ENCODE measurements around the gene SRGAP1. TPM values are rescaled to one million over a fixed set of nuclear protein-coding genes. Genes with fewer than 3 reads are reported as not detected.

Gene SRGAP1
- polyA plus RNA-seq, 1 donor from 2014 or later: 4.8 TPM

GRCh38 chr12:63937378-63938316 is 93.1 kb downstream of the SRGAP1 start:
- no peak for TF ChIP-seq RAD21 (conservative IDR thresholded peaks at IDR 0.05)
- no peak for TF ChIP-seq TAF1 (IDR thresholded peaks at IDR 0.05; ENCODE audit: low read depth)
- TF ChIP-seq POLR2AphosphoS5 (IDR thresholded peaks at IDR 0.05): no peak
- TF ChIP-seq, protein P1, sequence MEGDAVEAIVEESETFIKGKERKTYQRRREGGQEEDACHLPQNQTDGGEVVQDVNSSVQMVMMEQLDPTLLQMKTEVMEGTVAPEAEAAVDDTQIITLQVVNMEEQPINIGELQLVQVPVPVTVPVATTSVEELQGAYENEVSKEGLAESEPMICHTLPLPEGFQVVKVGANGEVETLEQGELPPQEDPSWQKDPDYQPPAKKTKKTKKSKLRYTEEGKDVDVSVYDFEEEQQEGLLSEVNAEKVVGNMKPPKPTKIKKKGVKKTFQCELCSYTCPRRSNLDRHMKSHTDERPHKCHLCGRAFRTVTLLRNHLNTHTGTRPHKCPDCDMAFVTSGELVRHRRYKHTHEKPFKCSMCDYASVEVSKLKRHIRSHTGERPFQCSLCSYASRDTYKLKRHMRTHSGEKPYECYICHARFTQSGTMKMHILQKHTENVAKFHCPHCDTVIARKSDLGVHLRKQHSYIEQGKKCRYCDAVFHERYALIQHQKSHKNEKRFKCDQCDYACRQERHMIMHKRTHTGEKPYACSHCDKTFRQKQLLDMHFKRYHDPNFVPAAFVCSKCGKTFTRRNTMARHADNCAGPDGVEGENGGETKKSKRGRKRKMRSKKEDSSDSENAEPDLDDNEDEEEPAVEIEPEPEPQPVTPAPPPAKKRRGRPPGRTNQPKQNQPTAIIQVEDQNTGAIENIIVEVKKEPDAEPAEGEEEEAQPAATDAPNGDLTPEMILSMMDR (IDR thresholded peaks at IDR 0.05; ENCODE audit: poor library complexity, severe bottlenecking): no peak
- TF ChIP-seq EZH2 (IDR thresholded peaks at IDR 0.05; ENCODE audit: borderline replicate concordance, insufficient read depth, low read length, poor library complexity, severe bottlenecking): no peak
- no peak for TF ChIP-seq REST (IDR thresholded peaks at IDR 0.05; ENCODE audit: borderline replicate concordance)
- TF ChIP-seq EP300 (conservative IDR thresholded peaks at IDR 0.05; ENCODE audit: poor library complexity, severe bottlenecking): no peak
- TF ChIP-seq SMC3 (conservative IDR thresholded peaks at IDR 0.05; ENCODE audit: poor library complexity): no peak
- no peak for TF ChIP-seq MXI1 (conservative IDR thresholded peaks at IDR 0.05; ENCODE audit: poor library complexity, severe bottlenecking)

GRCh38 chr12:63940310-63941005 is 96.0 kb downstream of the SRGAP1 start:
- no peak overlapping the region for H3K4me2 ChIP-seq (ENCODE audit: low read length)
- peak overlapping the region; percentile 12 for H3K4me3 ChIP-seq (ENCODE audit: low read length)
- no peaks in the 10 kb centered on the region for H3K36me3 ChIP-seq (ENCODE audit: insufficient read depth, low read length)
- H2AFZ ChIP-seq (ENCODE audit: low read depth, low read length): no peak overlapping the region
- no peaks in the 10 kb centered on the region for H4K20me1 ChIP-seq (ENCODE audit: insufficient read depth)
- no peaks in the 10 kb centered on the region for H3F3A ChIP-seq (ENCODE audit: insufficient read depth, low read length, poor library complexity, severe bottlenecking)
- H3K27me3 ChIP-seq (ENCODE audit: insufficient read depth, low read depth, low read length): no peaks in the 10 kb centered on the region
- H3K27ac ChIP-seq (ENCODE audit: low read length): peak overlapping the region; percentile 62
- no peaks in the 10 kb centered on the region for H3K9me2 ChIP-seq (ENCODE audit: insufficient read depth, low read length)
- no peaks in the 10 kb centered on the region for H3K9me3 ChIP-seq (ENCODE audit: low read length)
- TF ChIP-seq RAD21 (conservative IDR thresholded peaks at IDR 0.05) (no peak), MXI1 (conservative IDR thresholded peaks at IDR 0.05; ENCODE audit: poor library complexity, severe bottlenecking) (no peak), TAF1 (IDR thresholded peaks at IDR 0.05; ENCODE audit: low read depth) (no peak), EP300 (conservative IDR thresholded peaks at IDR 0.05; ENCODE audit: poor library complexity, severe bottlenecking) (no peak), EZH2 (IDR thresholded peaks at IDR 0.05; ENCODE audit: borderline replicate concordance, insufficient read depth, low read length, poor library complexity, severe bottlenecking) (no peak), POLR2AphosphoS5 (IDR thresholded peaks at IDR 0.05) (peak; percentile 15), SMC3 (conservative IDR thresholded peaks at IDR 0.05; ENCODE audit: poor library complexity) (no peak), REST (IDR thresholded peaks at IDR 0.05; ENCODE audit: borderline replicate concordance) (no peak)
- TF ChIP-seq, protein P1 (IDR thresholded peaks at IDR 0.05; ENCODE audit: poor library complexity, severe bottlenecking): no peak
- H3K9ac ChIP-seq (ENCODE audit: low read length): no peak overlapping the region
- peaks cover 5% of the 10 kb centered on the region for H3K79me2 ChIP-seq (replicated peaks; ENCODE audit: insufficient read depth, low read length)

More at GRCh38 chr12:63937378-63938316, 93.1 kb downstream of the SRGAP1 start:
- Histone ChIP-seq H3F3A (ENCODE audit: insufficient read depth, low read length, poor library complexity, severe bottlenecking) (no peaks in the 10 kb centered on the region), H2AFZ (ENCODE audit: low read depth, low read length) (no peak overlapping the region), H4K20me1 (ENCODE audit: insufficient read depth) (no peaks in the 10 kb centered on the region), H3K4me3 (ENCODE audit: low read length) (no peak overlapping the region), H3K9ac (ENCODE audit: low read length) (no peak overlapping the region), H3K4me2 (ENCODE audit: low read length) (no peak overlapping the region), H3K9me2 (ENCODE audit: insufficient read depth, low read length) (no peaks in the 10 kb centered on the region), H3K27me3 (ENCODE audit: insufficient read depth, low read depth, low read length) (no peaks in the 10 kb centered on the region), H3K36me3 (ENCODE audit: insufficient read depth, low read length) (no peaks in the 10 kb centered on the region), H3K79me2 (replicated peaks; ENCODE audit: insufficient read depth, low read length) (peaks cover 9% of the 10 kb centered on the region), H3K27ac (ENCODE audit: low read length) (peak overlapping the region; percentile 33), H3K9me3 (ENCODE audit: low read length) (no peaks in the 10 kb centered on the region)

Measured in neural cell (in vitro differentiated cells).